AG04450 (cell line): ENCODE results near the gene PTPRC. TPM values are rescaled to one million over a fixed set of nuclear protein-coding genes. Genes with fewer than 3 reads are reported as not detected.

Experiments used
- CTCF ChIA-PET: fragments of 300-600, 350-600 bp; formaldehyde crosslinking; extraction: SDS; loops from one replicate; lab custom pipeline; 2022; ENCODE audit warnings: antibody characterized with exemption, inconsistent platforms; lab: Charles Lee
- POLR2A ChIA-PET: fragments of 350-600 bp; formaldehyde crosslinking; extraction: SDS; loops from one replicate; lab custom pipeline; 2021; ENCODE audit warnings: antibody characterized with exemption, inconsistent platforms; lab: Yijun Ruan, JAX
- DNase-seq: peaks from one replicate; pipeline ENCODE4 v3.0.0-alpha.2; 2011; ENCODE audit warnings: low read depth, low spot score
- H3K27ac ChIP-seq: one replicate; pipeline ENCODE4 v1.5.1; 2012; ENCODE audit warnings: low read depth, low read length, control low read depth
- H3K27me3 ChIP-seq: one replicate; pipeline ENCODE4 v1.6.0; 2012; ENCODE audit warnings: low read length; ENCODE audit not compliant: control insufficient read depth, insufficient read depth
- H3K4me3 ChIP-seq: 2 replicates; pipeline ENCODE4 v1.5.1; 2011; ENCODE audit warnings: mild to moderate bottlenecking, low read depth, low read length, control low read depth
- H3K9me3 ChIP-seq: 2 replicates; pipeline ENCODE4 v1.5.1; 2012; ENCODE audit warnings: low read length; ENCODE audit not compliant: control insufficient read depth, insufficient read depth
- CTCF ChIP-seq: IDR thresholded peaks from 2 replicates; pipeline ENCODE4 v1.5.1; 2011; ENCODE audit warnings: low read depth, low read length, control low read depth, inconsistent platforms
- polyA plus RNA-seq: library from polyadenylated mRNA; depleted of rRNA; stranded (reverse); fragments of >200 nt; gene quantifications from 2 replicates; pipeline ENCODE4 v1.2.3, GENCODE V29; 2011

Gene PTPRC
- polyA plus RNA-seq, 1 experiment = 0.05 TPM

- no peak overlapping the region for H3K4me3 ChIP-seq
- TF ChIP-seq CTCF = no peak
- H3K27me3 ChIP-seq = no peaks in the 10 kb centered on the region
- no peak for DNase-seq
- ChIA-PET CTCF (interaction anchor here (1.5 to 2.9 kb wide), 2 partner anchors 348 to 787 kb away, joined by 3 to 12 read pairs; no protein-coding TSS in a partner anchor), POLR2A (no interaction called here)
- H3K27ac ChIP-seq = no peak overlapping the region
- no peaks in the 10 kb centered on the region for H3K9me3 ChIP-seq
These were observed 125.9 kb downstream of the PTPRC start for GRCh38 chr1:198764748-198765147.

- Histone ChIP-seq H3K27me3 (no peaks in the 10 kb centered on the region), H3K9me3 (no peaks in the 10 kb centered on the region), H3K27ac (no peak overlapping the region), H3K4me3 (no peak overlapping the region)
- CTCF ChIA-PET = interaction anchor here (1.5 to 2.9 kb wide), 2 partner anchors 348 to 786 kb away, joined by 3 to 12 read pairs; no protein-coding TSS in a partner anchor
- no peak for DNase-seq
- TF ChIP-seq CTCF = no peak
- POLR2A ChIA-PET = no interaction called here
These were observed 126.6 kb downstream of the PTPRC start for GRCh38 chr1:198765416-198765815.

GRCh38 chr1:198771563-198772153 is 132.8 kb downstream of the PTPRC start:
- peak; percentile 27 for DNase-seq
- no peak overlapping the region for H3K4me3 ChIP-seq
- POLR2A ChIA-PET = no interaction called here
- peaks cover 3% of the 10 kb centered on the region; the same call in 1 of the 2 replicates for H3K9me3 ChIP-seq
- H3K27ac ChIP-seq = no peak overlapping the region
- no peaks in the 10 kb centered on the region for H3K27me3 ChIP-seq
- CTCF ChIA-PET = interaction anchor here (0.7 to 1.8 kb wide), 8 partner anchors 12 to 778 kb away, joined by 3 to 10 read pairs (median 4); no protein-coding TSS in a partner anchor
- TF ChIP-seq CTCF = peak; percentile 63

DNA sequence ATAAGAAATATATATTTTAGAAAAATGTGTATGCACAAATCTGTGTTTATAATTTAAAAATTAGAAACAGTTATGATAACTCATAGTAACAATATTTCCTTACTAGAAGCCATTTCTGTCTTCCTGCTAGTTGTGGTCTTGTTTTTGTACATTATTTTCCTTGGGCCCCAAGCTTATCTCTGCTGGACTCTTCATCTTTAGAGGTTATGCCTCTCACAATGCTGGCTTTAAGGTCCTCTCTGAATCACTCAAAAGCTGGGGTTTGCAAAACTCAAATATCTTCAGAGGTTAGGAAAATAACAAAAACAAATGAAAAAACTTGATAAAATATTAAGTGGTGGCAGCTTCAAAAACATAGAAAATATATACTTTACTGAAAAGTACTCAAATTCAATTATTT is 133.8 kb downstream of the PTPRC start:
- H3K27me3 ChIP-seq = no peaks in the 10 kb centered on the region
- DNase-seq = no peak
- POLR2A ChIA-PET = interaction anchor here (0.6 kb wide), 1 partner anchor 11 kb away, joined by 14 read pairs; no protein-coding TSS in a partner anchor
- peaks cover 3% of the 10 kb centered on the region; the same call in 1 of the 2 replicates for H3K9me3 ChIP-seq
- H3K27ac ChIP-seq = no peak overlapping the region
- no peak overlapping the region for H3K4me3 ChIP-seq
- no peak for TF ChIP-seq CTCF
- CTCF ChIA-PET = interaction anchor here (1.2 to 1.8 kb wide), 3 partner anchors 341 to 691 kb away, joined by 9 to 10 read pairs (median 9); no protein-coding TSS in a partner anchor

- no peaks in the 10 kb centered on the region for H3K27me3 ChIP-seq
- H3K9me3 ChIP-seq = peaks cover 3% of the 10 kb centered on the region; the same call in 1 of the 2 replicates
- no peak for TF ChIP-seq CTCF
- no peak for DNase-seq
- H3K27ac ChIP-seq = no peak overlapping the region
- ChIA-PET POLR2A (interaction anchor here (0.6 kb wide), 1 partner anchor 11 kb away, joined by 14 read pairs; no protein-coding TSS in a partner anchor), CTCF (interaction anchor here (1.8 kb wide), 2 partner anchors 340 to 649 kb away, joined by 9 to 10 read pairs; no protein-coding TSS in a partner anchor)
- no peak overlapping the region for H3K4me3 ChIP-seq
These were observed 134.2 kb downstream of the PTPRC start for GRCh38 chr1:198773030-198773429.
